AG08395 (cell line): ENCODE data around the gene CD83.

Experiments
- DNase-seq: peaks from one replicate; pipeline ENCODE4 v3.0.0; 2012; ENCODE audit warnings: mixed read lengths, low spot score

CD83 gene

DNA sequence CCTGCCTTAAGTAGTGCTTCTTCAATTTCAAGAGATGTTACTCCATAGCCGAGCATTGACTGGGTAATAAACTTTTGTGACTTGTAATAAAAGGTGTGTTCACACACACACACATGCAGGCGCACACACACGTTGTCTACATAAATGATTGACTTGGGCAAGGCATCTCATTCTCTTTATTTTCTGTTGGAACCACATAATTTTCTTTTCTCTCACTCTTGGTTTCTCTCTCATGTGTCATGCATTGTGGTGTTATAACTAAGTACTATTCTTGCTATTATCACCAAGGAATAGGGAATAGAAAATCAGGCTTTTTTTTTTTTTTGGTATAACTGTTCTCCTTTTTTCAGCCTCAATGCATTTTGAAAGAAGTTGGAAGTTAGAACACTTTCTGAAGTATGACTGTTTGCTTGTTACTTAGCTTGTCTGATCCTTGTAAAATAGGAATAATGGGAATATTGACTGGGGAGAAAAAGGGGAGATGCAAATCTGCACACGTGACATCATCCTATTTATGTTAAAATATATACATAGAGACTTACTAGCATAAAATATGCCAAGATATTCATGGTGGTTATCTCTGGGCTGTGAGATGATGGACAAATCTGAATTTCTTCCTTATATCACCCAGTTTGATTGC, 26.1 kb upstream of the CD83 start:
- no peak for DNase-seq

DNA sequence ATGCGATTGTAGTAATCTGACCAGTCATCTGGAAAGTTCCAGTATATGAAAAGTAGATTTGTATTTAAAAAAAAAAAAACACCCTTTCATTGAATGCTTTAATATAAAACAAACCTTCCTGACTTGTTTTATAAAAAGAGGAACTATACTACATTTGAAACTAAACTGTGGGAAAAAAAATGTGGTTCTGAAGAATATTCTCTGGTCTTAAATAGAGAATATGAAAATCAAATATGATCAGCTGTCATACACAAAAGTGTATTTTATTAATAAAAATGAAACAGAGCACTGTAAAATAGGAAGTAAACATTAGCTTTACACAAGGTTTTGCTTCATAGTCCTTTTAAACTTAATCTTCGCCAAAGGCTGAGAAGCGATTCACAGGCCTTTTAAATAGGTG, 25.3 kb upstream of the CD83 start:
- DNase-seq: no peak

DNA sequence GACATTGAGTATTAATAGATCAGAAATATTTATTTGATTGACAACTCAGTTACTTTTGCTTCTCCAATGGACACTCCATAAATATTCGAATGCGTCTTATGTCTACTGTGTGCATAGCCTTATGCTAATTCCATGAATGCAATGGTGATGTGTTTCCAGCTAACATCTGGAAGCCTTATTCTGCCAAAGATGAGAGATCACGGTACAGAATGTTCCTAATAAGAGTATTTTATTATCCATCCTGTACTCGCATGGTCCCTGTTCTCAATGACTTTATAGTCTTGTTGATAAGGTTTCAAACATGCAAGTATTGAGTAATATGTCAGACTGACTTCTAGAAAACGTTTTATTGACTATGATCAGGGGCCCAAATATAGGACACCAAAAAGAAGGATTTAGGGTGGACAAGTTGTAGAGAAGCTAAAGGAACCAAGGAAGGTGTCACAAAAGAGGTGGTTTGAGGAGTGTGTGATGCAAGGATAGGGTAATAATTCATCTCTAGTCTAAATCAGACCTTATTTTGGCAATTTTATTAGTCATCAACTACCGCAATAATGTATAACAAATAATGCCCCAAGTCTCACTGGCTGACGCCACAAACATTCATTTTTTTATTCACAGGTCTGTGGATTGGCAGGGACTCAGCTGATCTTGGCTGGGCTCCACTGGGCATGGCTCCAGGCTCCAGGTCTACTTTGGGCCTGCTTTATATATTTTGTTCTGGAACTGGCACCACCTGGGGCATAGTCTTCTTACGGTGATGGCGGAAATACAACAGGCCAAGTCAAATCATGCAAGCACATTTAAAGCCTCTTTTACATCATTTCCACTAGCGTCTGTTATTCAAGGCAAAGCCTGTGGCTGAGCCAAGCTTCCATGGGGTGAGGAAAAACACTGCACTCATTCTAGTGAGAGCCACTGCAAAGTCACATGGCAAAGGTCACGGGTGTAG, 24.5 kb upstream of the CD83 start:
- no peak for DNase-seq

DNA sequence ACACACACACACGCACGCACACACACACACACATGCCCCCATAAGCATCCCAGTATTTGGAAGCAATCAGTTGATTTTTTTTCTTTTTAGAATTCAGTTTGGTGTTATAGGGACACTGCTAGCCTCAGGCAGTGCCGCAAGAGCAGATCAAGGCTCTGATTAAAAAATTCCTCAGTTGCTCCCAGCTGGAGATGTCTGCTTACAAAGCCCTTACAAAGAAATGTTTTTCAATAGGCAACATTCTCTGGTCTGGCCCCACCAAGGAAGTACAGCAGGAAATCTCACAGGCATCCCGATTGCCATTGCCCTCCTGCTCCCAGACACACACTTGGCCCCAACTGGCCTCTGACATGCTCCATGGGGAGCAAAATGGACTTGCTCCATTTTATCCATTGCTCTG, 22.9 kb upstream of the CD83 start:
- no peak for DNase-seq

DNA sequence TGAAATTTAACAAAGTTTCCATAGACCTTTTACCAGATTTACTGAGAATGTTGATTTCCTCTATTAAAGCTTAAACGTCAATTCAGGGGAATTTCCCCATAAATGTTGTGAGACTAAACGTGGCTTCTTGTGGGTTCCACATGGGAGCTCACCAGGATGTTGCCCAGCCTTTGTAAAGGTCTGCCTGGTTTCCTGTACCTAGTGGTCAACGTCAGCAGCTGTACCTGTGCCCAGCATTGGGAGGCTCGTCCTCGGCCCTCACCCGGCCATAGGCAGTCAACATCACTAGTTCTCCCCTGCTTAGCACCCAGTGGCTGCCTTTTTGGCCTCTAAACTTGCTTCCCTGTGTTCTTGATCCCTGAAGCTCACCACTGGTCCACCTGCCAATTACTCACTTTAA, 22.1 kb upstream of the CD83 start:
- no peak for DNase-seq

DNA sequence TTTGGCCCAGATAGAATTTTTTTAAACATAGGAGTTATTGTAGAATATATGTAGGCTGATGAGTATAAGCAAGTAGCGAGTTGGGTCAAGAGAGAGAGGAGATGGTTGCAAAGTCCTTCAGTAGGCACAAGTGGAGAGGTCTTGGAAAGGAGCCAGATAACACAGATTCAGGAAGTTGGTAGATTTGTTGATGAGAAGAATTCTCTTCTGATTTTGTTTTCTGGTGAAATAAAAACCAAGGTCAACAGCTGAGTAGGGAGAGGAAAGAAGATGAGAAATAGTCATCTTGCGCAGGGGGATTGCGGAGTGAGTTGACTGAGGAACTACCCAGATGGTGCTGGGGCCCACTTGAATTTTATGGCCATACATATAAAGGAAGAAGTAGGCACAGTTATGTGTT, 17.4 kb upstream of the CD83 start:
- no peak for DNase-seq

DNA sequence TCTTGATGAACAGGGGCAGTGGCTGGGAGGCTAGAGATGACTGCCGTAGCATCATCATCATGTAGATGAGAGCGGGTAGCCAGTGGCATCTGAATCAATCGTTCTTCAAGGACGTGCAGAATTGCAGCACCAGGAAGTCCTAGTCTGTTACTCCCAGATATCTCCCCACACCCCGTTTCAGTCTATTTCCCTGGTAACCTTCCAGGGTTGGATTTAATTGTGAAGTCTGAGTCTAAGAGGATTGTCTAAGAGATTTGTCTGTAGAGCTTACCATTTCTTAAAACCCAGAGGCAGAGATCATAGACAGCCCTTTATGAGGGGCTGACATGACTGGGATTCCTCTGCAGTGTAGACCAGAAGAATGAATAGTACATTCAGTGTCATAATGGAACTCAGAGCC, 16.6 kb upstream of the CD83 start:
- DNase-seq: no peak

DNA sequence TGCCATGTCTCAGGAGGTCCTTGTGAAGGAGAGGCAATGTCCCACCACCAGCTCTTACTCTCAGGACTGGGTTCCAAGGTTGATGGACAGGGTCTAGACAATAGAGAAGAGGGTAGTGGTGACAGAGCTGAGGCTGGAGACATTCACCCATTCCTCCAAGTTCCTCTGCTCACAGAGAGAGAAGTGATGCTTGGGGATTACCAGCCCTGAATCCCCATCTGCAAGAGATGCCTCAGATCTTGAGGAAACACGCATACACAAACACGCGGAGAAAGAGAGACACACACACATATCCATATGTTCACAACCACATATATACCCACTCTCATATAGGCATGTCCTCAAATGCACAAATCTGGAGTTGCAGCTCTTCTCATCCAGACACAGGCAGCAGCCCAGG, 15.2 kb upstream of the CD83 start:
- no peak for DNase-seq

DNA sequence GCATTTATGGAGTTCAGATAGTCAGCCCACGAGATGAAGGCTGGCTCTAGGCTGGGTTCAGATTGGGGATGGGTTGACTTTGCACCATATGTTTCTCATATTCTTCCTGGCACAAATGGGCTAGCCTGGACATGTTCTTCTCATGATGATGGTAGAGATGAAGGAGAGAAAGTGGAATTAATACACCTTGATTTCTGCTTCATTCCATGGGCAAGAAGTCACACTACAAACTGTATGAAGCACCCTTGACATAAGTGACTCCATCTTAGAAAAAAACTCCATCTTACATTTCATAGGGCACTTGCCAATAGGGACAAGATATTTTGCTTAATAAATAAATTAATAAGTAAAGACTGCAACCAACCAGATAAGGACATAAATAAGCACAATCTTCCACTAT, 12.0 kb upstream of the CD83 start:
- DNase-seq: no peak

DNA sequence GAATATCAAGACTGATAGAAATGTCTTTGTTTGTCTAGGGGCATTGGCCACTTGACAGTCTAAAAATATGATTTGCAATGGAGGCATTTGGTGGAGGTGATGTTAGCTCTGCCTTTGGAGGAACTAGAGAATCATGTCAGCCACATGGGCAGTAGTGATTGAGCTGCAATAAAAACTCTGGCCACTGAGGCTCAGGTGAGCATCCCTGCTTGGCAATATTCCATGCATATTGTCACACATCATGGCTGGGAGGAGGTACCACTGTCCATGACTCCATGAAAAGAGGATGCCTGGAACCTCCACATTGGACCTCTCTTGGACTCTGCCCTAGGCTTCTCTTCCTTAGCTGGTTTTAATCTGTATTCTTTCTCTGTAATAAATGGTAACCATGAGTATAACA, 10.6 kb upstream of the CD83 start:
- DNase-seq: no peak

DNA sequence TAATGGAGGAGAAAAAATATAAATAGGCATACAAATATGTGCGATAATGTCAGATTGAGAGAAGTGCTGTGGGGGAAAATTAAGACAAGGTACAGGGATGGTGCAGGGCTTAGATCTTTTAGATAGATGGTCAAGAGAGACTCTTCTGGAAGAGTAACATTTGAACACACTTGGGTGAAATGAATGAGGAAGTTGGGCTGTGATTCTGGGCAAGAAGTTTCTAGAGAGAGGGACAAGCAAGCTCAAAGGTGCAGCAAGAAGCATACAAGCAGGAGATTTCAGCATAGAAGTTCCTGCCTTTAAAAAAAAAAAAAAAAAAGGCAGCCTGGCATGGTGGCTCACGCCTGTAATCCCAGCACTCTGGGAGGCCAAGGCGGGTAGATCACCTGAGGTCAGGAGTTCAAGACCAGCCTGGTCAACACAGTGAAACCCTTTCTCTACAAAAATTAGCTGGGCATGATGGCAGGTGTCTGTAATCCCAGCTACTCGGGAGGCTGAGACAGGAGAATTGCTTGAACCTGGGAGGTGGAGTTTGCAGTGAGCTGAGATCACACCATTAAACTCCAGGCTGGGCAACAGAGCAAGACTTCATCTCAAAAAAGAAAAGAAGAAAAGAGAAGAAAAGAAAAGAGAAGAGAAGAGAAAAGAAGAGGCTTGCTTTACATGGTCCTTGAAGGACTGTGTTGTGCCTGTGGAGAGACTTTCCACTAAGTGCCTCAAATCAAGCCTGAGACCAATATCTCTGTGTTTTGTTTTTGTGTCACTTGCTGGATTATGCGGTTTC, 9.7 kb upstream of the CD83 start:
- DNase-seq: no peak

DNA sequence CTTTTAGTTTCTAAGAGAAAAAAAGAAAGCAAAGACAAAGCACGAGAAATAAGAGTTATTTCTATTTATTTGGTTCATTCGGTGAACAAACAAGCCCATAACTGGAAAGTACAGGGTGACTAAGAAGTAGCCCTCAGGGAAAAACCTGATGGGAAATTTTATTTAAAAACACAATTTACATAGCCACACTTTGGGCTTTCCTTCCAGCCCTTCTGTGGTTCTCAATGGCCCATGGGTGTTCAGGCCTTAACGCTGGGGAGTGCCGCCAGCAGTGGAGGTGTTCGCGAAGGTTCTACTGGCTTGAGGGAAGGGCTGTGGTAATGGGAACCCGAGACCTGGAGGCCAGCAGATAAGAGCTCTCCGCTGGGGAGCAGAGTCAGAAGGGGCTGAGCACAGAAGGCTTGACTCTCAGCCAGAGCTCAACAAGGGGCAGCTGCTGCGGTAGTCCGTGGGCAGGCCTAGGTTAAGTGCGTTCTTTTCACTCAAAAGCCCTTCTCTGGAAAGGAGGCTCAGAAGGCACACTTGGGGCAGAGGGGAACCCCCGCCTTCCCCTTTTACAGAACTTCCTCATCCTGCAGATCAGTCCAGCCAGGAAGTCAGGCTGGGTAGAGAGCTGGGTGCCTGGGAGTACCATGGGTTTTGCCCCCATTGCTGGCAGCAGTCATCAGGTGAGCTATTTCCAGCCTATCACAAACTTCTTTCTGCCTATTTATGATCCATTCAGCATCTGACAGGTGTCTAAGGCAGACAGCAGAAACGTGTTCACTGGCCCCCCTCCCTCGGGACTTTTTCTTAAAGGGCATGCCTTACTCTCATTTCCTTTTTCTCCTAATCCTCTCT, 8.8 kb upstream of the CD83 start:
- DNase-seq: no peak

DNA sequence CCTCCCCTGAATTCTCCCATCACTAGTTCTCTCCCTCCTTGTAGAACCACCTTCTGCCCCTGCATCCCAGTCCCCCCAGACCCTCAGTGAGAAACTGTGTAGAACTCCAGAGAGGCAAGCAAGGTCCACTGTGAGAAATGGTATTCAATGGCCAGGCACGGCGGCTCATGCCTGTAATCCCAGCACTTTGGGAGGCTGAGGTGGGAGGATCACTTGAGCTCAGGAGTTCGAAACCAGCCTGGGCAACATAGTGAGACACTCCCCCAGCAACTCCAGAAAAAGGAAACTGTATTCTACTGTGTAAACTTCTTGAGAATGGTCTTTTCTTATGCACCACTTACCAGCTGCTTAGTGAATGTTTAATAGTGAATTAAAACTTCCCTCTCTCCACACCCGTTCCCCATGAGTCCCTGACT, 8.2 kb upstream of the CD83 start:
- no peak for DNase-seq

DNA sequence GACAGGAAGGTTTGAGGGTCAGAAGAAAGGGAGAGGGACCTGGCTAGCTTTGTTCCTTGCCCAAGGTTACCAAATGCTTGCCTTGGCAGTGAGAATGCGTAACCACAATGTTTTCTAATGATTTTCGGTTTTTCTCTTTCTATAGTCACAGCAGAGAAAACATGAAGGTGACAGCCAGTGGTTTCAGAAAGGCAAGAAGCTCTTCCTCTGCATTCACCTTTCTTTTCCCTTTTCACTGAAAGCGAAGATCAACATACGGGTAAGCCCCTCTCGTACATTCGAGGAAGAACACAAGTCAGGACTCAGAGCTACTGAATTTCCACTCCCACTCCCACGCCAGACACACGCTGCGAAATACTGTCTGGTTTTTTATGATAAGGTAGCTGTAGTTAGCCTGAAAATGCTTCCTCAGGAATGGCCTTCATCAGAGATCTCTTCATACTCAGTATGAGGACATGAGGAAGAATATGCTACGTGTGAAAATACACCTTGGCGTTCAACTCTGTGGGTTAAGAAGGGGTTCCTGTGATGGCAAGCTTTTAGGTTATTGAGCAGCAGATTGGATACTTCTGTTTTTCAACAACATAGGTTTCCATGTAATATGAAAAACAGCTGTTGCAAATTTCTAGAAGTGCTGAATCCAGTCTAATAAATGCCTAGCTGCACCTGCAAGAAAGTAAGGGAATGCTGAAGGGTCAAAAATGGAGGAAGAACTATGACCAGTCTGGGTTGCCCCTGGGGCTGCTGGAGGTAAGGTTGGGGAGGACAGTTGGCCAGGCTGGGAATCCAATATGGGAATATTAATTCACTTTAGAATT, 7.4 kb upstream of the CD83 start:
- no peak for DNase-seq

DNA sequence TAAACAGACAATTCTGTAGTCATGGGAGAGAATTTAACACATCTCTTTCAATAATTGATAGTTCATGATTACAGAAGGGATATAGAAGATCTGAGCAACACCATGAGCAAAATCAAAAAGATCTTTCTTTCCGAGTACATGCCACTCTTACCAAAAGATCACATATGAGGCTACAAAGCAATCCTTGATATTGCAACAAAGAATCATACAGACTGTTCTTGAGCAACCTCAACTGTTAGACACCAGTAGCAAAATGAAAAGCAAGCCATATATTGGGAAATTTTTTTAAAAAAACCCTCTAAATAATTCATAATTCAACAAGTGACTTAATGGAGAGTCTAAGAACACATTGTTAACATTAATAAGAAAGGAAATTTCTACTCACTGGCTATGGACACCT, 3.6 kb upstream of the CD83 start:
- no peak for DNase-seq

DNA sequence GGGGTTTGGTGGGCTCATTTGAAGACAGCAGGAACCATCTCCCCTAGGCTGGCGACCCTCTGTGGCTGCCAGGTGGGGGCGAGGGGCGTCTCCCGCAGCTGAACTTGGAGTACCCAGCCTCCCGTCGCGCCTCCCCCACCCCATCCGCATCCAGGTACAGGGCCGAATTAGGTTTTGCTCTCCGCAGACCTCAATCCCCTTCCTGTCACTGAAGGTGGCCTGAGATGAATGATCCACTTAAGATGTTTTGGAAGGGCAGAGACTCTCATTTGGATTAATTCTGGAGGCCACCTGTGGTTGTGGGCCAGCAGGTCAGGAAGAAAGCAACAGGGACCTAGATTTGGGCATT, 493 bp downstream of the CD83 start:
- no peak for DNase-seq

DNA sequence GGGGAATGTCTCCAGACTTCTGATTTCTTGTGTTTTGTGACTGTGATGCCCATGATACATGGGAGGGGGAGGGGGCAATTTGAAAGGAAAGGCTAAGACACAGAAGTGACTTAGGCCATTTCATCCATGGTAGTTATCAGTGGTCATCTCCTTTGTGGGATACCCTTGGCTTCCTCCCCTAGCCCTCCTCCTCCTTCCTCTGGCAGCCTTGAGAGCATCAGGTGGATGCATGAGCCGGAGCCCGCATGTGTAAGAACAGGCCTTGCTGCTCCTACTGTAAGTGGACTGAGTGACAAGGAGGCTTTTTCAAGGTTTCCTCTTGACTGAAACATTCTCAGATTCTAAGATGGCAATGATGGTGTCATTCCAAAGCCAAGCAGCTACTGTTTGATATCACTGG, 874 bp downstream of the CD83 start:
- DNase-seq: no peak

DNA sequence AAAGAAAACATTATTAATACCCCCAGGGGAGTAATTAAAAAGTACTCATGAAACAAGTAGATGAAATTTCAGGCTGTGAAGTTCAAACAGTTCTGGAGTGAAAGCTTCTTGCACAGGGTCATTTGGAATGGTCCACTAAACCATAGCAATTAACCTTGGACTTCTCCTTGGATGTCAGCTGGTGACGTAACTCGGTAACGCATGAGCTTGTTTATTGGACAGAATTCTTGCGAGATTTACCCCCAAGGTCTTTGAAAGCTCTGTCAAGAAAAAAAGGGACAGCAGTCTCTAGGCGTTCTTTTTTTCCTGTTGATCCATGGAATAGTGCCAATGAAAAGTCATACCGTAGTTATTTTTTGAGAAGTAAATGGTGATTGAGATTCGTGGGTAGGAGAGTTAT, 2.2 kb downstream of the CD83 start:
- DNase-seq: no peak

DNA sequence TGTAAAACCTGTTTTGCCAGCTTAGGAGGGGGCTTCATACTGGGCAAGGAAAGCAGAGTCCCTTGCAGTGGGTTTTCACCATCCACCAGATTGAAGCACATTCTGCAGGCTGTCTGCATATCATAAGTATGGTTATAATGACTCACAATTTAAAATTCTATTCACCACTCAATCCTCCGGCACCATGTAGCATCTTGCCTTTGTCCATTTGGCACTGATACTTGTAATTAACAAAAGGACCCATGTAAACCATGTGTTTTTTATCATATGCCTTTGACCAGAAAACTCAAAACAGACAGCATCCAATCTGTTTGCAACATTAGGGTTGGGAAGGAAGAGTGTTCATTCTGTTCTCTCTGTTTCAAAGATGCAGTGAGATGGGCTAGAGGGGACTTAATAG, 3.0 kb downstream of the CD83 start:
- DNase-seq: no peak

DNA sequence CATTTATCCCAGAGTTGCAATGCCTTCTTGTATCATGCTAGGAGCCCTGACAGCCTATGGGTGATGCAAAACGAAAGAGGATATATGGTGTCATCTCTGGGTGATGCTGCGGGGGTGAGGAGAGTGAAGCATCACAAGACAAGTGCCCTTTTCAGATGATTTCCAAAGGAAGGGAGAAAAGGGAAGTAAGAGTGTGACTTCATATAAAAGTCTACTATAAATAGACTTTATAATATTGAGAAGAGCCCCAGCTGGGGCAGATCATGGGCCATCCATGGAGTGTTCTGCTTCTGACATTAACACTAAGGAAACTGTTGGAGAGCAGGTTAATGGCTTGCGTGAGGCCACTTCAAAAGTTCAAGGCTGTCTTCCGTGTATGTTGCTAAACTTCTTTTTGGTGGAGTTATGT, 4.4 kb downstream of the CD83 start:
- DNase-seq: no peak
